ENCODE measurements around the gene PIN1.

- TF ChIP-seq POLR2A (IDR thresholded peaks at IDR 0.05; ENCODE audit: low read depth, low read length) (no peak), SIN3A (IDR thresholded peaks at IDR 0.05; ENCODE audit: low read depth, low read length) (no peak), KAT2A (conservative IDR thresholded peaks at IDR 0.05; ENCODE audit: control insufficient read depth, low read depth, low read length) (no peak), TAF1 (IDR thresholded peaks at IDR 0.05; ENCODE audit: borderline replicate concordance, low read depth, low read length) (no peak), RFX5 (IDR thresholded peaks at IDR 0.05; ENCODE audit: low read depth, low read length) (no peak), BHLHE40 (IDR thresholded peaks at IDR 0.05; ENCODE audit: borderline replicate concordance in 1 of 2, low read depth in 2 of 2, low read length in 1 of 2) (no peak), POLR2AphosphoS5 (IDR thresholded peaks at IDR 0.05; ENCODE audit: low read length) (no peak)
These were observed 26.4 kb downstream of the PIN1 start for GRCh38 chr19:9861503-9861902.
